RPMI7951 (cell line): ENCODE measurements around the gene LTBP2. TPM values are rescaled to one million over a fixed set of nuclear protein-coding genes. Genes with fewer than 3 reads are reported as not detected.

Experiments used
- DNase-seq: peaks from one replicate; pipeline ENCODE4 v3.0.0-alpha.2; 2012; ENCODE audit warnings: low read depth
- total RNA-seq: library from RNA; depleted of rRNA; stranded (reverse); fragments of >200 nt; shearing (Covaris generic); gene quantifications from 2 replicates; pipeline ENCODE4 v1.2.3, GENCODE V29; 2014

LTBP2 gene
- total RNA-seq, 1 experiment from 2014 or later, result 22.8 TPM

- DNase-seq, result no peak
These were observed 105.0 kb downstream of the LTBP2 start for GRCh38 chr14:74507085-74507484.

GRCh38 chr14:74506411-74506851 is 105.6 kb downstream of the LTBP2 start:
- no peak for DNase-seq

GRCh38 chr14:74505831-74506230 is 106.2 kb downstream of the LTBP2 start:
- DNase-seq, result no peak

GRCh38 chr14:74504874-74505720 is 106.9 kb downstream of the LTBP2 start:
- DNase-seq, result no peak

- DNase-seq, result no peak
These were observed 107.6 kb downstream of the LTBP2 start for GRCh38 chr14:74504412-74504811.

- no peak for DNase-seq
These were observed 108.1 kb downstream of the LTBP2 start for GRCh38 chr14:74503938-74504335.

GRCh38 chr14:74503291-74503937 is 108.6 kb downstream of the LTBP2 start:
- no peak for DNase-seq

- peak; percentile 33 for DNase-seq
These were observed 109.6 kb downstream of the LTBP2 start for GRCh38 chr14:74502236-74503019.

GRCh38 chr14:74501691-74502090 is 110.3 kb downstream of the LTBP2 start:
- DNase-seq, result no peak

- DNase-seq, result peak; percentile 47
These were observed 110.9 kb downstream of the LTBP2 start for GRCh38 chr14:74501135-74501614.

GRCh38 chr14:74500417-74501134 is 111.5 kb downstream of the LTBP2 start:
- no peak for DNase-seq

GRCh38 chr14:74495356-74495755 is 116.7 kb downstream of the LTBP2 start:
- DNase-seq, result peak; percentile 31

- peak; percentile 97 for DNase-seq
These were observed 118.4 kb downstream of the LTBP2 start, which contains the start of gene ISCA2 for GRCh38 chr14:74493343-74494261. TSS of gene ISCA2 (plus strand) at chr14:74493765. CDS start at chr14:74493775, 10 bp downstream.

- no peak for DNase-seq
These were observed 119.2 kb downstream of the LTBP2 start, which contains the start of gene NPC2 for GRCh38 chr14:74492776-74493342. TSS of gene NPC2 (minus strand) at chr14:74493305. CDS start at chr14:74493274, 31 bp downstream.

GRCh38 chr14:74491956-74492775 is 119.9 kb downstream of the LTBP2 start:
- peak; percentile 67 for DNase-seq

GRCh38 chr14:74490486-74490885 is 121.6 kb downstream of the LTBP2 start:
- DNase-seq, result no peak

- peak; percentile 87 for DNase-seq
These were observed 123.1 kb downstream of the LTBP2 start for GRCh38 chr14:74488786-74489397.

GRCh38 chr14:74486164-74486563 is 125.9 kb downstream of the LTBP2 start:
- no peak for DNase-seq
